H54 (cell line): ENCODE results near the gene NIN.
"Not testable (repeated sequence)": the region's sequence is repeated elsewhere in the genome, so short reads cannot be mapped to it uniquely, and the experiment has no call there.

Source experiments
- DNase-seq: peaks from one replicate; pipeline ENCODE4 v3.0.0; 2011; ENCODE audit warnings: low spot score, mixed read lengths; ENCODE audit not compliant: insufficient read length
- FAIRE-seq: peaks from 3 replicates; lab custom pipeline; 2011; peaks lifted over from hg19 to GRCh38; lab: Jason Lieb, UNC
- POLR2A ChIP-seq: IDR thresholded peaks from 2 replicates; pipeline ENCODE4 v1.6.1; 2011; ENCODE audit warnings: low read depth, mild to moderate bottlenecking, low read length

The NIN gene

GRCh38 chr14:50816395-50817047 is 14.4 kb downstream of the NIN start:
- no peak for TF ChIP-seq POLR2A
- DNase-seq: no peak

DNA sequence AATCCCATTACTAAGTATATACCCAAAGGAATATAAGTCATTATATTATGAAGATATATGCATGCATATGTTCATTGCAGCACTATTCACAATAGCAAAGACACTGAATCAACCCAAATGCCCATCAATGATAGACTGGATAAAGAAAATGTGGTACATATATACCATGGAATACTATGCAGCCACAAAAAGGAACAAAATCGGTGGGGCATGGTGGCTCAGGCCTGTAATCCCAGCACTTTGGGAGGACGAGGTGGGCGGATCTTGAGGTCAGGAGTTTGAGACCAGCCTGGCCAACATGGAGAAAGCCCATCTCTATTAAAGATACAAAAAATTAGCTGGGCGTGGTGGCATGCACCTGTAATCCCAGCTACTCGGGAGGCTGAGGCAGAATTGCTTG is 15.4 kb downstream of the NIN start:
- FAIRE-seq, DNase-seq: not testable (repeated sequence)

More at GRCh38 chr14:50816395-50817047, 14.4 kb downstream of the NIN start:
- FAIRE-seq: no peak

DNA sequence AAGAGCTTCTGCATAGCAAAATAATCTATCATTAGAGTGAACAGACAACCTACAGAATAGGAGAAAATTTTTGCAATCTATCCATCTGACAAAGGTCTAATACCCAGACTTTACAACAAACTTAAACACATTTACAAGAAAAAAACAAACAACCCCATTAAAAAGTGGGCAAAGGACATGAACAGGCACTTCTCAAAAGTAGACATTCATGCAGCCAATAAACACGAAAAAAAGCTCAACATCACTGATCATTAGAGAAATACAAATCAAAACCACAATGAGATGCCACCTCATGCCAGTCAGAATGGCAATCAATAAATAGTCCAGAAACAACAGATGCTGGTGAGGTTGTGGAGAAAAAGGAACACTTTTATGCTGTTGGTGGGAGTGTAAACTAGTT is 15.9 kb downstream of the NIN start:
- not testable (repeated sequence) for DNase-seq, FAIRE-seq

GRCh38 chr14:50814161-50814560 is 16.8 kb downstream of the NIN start:
- no peak for FAIRE-seq
- no peak for TF ChIP-seq POLR2A
- no peak for DNase-seq

DNA sequence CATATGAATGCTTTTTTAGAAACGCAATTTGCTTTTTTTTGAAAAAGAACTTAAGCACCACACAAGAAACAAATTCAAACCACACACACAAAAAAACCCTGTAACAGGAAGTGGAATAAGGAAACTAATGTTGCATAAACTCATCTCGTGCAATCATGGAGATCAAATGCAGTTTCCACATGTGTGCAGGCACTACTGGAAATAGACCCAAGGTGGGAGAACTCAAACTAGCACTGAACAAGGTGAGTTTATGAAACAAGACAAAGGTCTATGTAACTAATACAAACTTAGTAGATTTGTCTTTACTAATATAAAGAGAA is 17.5 kb downstream of the NIN start:
- FAIRE-seq (no peak), DNase-seq (no peak)
- TF ChIP-seq POLR2A: no peak

DNA sequence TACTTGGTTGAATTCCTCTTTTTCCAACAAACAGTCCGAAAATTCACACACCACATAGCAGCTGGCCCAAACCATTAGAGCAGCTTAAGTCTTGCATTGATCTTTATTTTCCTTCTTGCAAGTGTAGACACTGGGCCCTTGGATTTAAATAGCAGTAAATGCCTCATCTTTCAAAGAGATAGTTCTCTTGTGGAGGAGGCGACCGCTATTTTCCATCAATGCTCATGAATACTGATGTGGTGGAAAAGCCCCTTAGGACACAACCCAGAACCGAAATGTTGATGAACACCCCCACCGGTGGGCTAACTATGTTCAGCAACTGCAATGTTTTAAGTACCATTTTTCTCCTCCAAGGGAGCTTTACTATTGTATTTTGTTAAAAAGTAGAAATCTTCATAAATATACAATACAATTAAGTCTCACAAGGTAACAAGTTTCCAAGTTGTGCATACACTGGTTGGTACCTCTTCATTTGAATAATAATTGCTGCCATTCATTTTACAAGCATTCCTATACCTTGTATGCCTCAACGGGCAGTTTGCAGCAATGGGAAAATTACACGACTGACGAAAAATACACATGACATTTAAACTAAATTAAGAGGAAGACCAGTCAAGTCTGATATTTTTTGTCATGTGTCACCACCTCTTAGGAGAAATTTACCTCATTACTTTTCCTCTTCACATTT is 18.0 kb downstream of the NIN start:
- no peak for TF ChIP-seq POLR2A
- FAIRE-seq (no peak), DNase-seq (no peak)

- no peak for TF ChIP-seq POLR2A
- FAIRE-seq: no peak
- DNase-seq: no peak
These were observed 18.8 kb downstream of the NIN start for GRCh38 chr14:50812180-50812579.

DNA sequence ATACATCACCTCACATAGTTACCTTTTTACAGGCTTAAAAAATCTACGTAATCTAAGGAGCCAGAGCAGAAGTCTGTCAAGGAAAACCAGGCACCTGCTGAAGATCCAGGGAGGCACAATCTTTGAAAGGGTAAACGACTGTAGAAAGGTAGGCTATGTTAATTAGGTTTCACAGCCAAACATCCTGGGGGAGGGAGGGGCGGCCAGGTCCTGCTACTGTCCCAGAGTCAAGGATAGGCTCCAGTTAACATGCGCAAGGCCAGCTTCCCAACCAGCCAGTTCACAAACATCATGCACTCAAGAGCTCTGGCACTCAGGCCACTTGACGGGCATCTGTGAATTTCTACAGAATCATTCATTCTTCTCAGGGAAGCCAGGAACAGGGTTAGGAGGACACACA is 22.9 kb downstream of the NIN start:
- DNase-seq: no peak
- no peak for TF ChIP-seq POLR2A
- FAIRE-seq: no peak

DNA sequence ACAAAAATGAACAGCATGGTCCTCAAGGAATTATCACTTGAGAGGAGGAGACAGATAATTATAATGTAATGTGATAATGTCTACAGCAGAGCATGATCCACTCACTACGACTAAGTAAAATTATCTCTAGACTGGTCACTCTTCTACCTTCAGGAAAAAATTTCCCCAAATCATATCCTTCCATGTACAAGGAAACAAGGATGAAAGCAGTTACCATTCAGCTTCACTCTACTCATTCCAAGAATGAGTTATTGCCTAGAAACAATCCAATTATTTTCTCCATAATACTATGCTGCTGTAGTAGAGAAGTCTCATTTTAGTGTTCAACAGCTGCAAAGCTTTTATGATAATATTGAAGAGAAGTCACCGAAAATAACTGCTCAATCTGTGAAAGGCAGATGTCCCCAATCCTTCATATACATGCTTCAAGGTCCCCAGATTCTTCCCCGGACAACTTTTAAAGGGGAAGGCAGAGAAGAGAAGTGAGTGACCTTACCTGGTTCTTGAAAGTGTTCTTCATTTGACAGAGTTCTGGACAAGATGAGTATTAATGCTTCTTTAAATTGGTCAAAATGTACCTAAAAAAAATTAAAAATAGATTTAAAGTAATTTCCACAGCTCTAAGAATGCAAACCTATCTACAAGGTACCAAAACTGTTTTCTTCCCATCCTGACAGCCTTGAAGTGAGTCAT is 24.6 kb downstream of the NIN start:
- no peak for TF ChIP-seq POLR2A
- DNase-seq: no peak
- FAIRE-seq: no peak

GRCh38 chr14:50805396-50805795 is 25.6 kb downstream of the NIN start:
- DNase-seq (no peak), FAIRE-seq (no peak)
- TF ChIP-seq POLR2A: no peak

DNA sequence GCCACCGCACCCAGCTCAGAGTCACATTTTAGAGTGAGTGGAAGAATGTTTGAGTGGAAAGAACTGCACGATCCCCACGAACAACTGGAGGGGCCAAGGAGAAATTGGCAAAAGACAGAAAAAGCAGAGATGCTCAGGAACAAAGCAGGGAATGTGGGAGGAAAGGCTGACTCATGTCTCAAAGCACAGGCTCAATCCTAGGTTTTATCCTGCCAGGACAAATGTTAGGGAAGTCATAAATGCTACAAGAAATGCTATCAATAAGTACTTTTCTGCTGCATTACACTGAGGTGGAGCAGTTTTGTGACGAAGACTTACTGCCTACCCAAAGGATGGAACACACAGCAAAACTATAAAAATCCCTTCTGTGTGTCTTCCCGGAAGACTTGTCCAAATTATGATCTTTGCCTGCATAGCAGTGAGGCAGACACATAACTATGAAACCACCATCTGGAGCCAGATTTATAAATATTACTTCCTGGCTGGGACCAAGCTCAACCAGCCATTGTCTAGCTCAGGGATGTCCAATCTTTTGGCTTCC is 26.7 kb downstream of the NIN start:
- no peak for TF ChIP-seq POLR2A
- DNase-seq: peak; percentile 5
- FAIRE-seq: peak; percentile 91

DNA sequence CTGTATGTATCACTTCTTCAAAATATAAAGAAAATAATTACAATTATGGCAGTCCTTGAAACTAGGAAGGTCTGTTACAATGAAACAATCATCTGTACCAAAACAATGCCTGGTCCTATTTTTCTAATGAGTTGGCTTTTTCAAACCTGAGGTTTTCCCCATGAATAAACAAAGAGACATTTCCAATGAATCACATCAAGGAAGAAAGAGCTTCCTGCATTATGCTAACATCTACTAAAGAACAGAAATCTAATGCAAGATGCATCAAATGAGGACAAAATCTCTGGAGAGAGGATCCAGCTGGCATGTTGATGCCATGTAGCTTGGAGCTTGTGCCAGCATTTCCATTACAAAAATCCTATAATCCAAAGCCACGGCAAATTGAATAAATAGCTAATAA is 29.3 kb downstream of the NIN start:
- FAIRE-seq: peak; percentile 6

GRCh38 chr14:50800032-50800431 is 30.9 kb downstream of the NIN start:
- no peak for TF ChIP-seq POLR2A
- no peak for DNase-seq
- FAIRE-seq: no peak

More for the DNA sequence above, 29.3 kb downstream of the NIN start:
- no peak for DNase-seq
- no peak for TF ChIP-seq POLR2A

- FAIRE-seq: no peak
These were observed 32.9 kb downstream of the NIN start for GRCh38 chr14:50798048-50798421.

More at GRCh38 chr14:50798048-50798421, 32.9 kb downstream of the NIN start:
- TF ChIP-seq POLR2A: no peak
- no peak for DNase-seq
